Neural progenitor cell (in vitro differentiated cells): ENCODE measurements around the gene WWTR1.

Experiments used
- CTCF ChIP-seq: fragments of 200-600 bp; sonication (generic); IDR thresholded peaks from 2 replicates; pipeline ENCODE4 v1.5.1; 2017; ENCODE audit warnings: antibody characterized with exemption, mild to moderate bottlenecking
- EZH2phosphoT487 ChIP-seq: fragments of 200-600 bp; sonication (generic); IDR thresholded peaks from 2 replicates; pipeline ENCODE4 v1.6.1; 2017; ENCODE audit warnings: antibody characterized with exemption

GRCh38 chr3:149472030-149472797 lies 185.6 kb downstream of the WWTR1 start:
- TF ChIP-seq CTCF, result no peak
- no peak for TF ChIP-seq EZH2phosphoT487
